NCI-H526 (cell line): ENCODE data around the gene RCOR2.
"Not testable (repeated sequence)": the region's sequence is repeated elsewhere in the genome, so short reads cannot be mapped to it uniquely, and the experiment has no call there.

Experiments
- DNase-seq, 2 experiments: peaks; one replicate each; lab custom pipeline; 2025; lab: John Stamatoyannopoulos, UW

The RCOR2 gene

GRCh38 chr11:63916837-63917691 is at the start of gene RCOR2:
TSS of gene RCOR2 (minus strand) at chr11:63917164. CDS start at chr11:63916456, 708 bp downstream.
- DNase-seq = peak; percentile 79 to 94

- no peak for DNase-seq
These were observed 49.5 kb upstream of the RCOR2 start for GRCh38 chr11:63966444-63966843.

GRCh38 chr11:63963895-63964294 is 46.9 kb upstream of the RCOR2 start:
- not testable (repeated sequence) for DNase-seq

- DNase-seq = peak; percentile 40 to 52
These were observed 44.8 kb upstream of the RCOR2 start for GRCh38 chr11:63961608-63962412.

- DNase-seq = no peak
These were observed 41.0 kb upstream of the RCOR2 start for GRCh38 chr11:63958008-63958407.

- no peak for DNase-seq
These were observed 35.6 kb upstream of the RCOR2 start for GRCh38 chr11:63952570-63952969.

GRCh38 chr11:63951779-63952536 is 35.0 kb upstream of the RCOR2 start:
- no peak for DNase-seq

- peak; percentile 62 to 90 for DNase-seq
These were observed 28.7 kb upstream of the RCOR2 start for GRCh38 chr11:63945477-63946163.

- DNase-seq = no peak
These were observed 28.0 kb upstream of the RCOR2 start for GRCh38 chr11:63944987-63945386.

GRCh38 chr11:63942803-63943202 is 25.8 kb upstream of the RCOR2 start:
- DNase-seq = no peak

GRCh38 chr11:63941901-63942300 is 24.9 kb upstream of the RCOR2 start:
- DNase-seq = no peak

GRCh38 chr11:63940786-63941185 is 23.8 kb upstream of the RCOR2 start:
- no peak for DNase-seq

GRCh38 chr11:63939397-63939891 is 22.5 kb upstream of the RCOR2 start:
- peak in 1 of 2 experiments; percentile 55 for DNase-seq

- DNase-seq = peak; percentile 93 to 99
These were observed 21.8 kb upstream of the RCOR2 start, which contains the start of gene NAA40 for GRCh38 chr11:63938479-63939396. TSS of gene NAA40 (plus strand) at chr11:63939002. CDS start at chr11:63939097, 95 bp downstream.

GRCh38 chr11:63937713-63938478 is 20.9 kb upstream of the RCOR2 start:
- DNase-seq = peak in 1 of 2 experiments; percentile 65

GRCh38 chr11:63933459-63933858 is 16.5 kb upstream of the RCOR2 start:
- DNase-seq = no peak

- DNase-seq = no peak
These were observed 14.9 kb upstream of the RCOR2 start for GRCh38 chr11:63931876-63932275.

- DNase-seq = no peak
These were observed 14.1 kb upstream of the RCOR2 start for GRCh38 chr11:63931045-63931444.

- no peak for DNase-seq
These were observed 12.7 kb upstream of the RCOR2 start for GRCh38 chr11:63929616-63930015.
